SKM-1 treated with dmso at 0.1 percent for 144 hours (cell line): ENCODE measurements around the gene PDZD2.
"Not testable (repeated sequence)": the region's sequence is repeated elsewhere in the genome, so short reads cannot be mapped to it uniquely, and the experiment has no call there.

Experiments used
- DNase-seq: peaks from one replicate; lab custom pipeline; 2025; ENCODE audit not compliant: unreplicated experiment; lab: John Stamatoyannopoulos, UW

The PDZD2 gene

GRCh38 chr5:32027717-32028458 is 389.0 kb downstream of the PDZD2 start:
- DNase-seq = peak; percentile 84

- DNase-seq = no peak
Observed at GRCh38 chr5:32029261-32029660, 390.3 kb downstream of the PDZD2 start.

GRCh38 chr5:32029781-32030180 is 390.9 kb downstream of the PDZD2 start:
- DNase-seq = no peak

GRCh38 chr5:32030222-32030621 is 391.3 kb downstream of the PDZD2 start:
- DNase-seq = no peak

- no peak for DNase-seq
Observed at GRCh38 chr5:32030686-32031085, 391.8 kb downstream of the PDZD2 start.

GRCh38 chr5:32031089-32031488 is 392.2 kb downstream of the PDZD2 start:
- no peak for DNase-seq

- DNase-seq = no peak
Observed at GRCh38 chr5:32038523-32038922, 399.6 kb downstream of the PDZD2 start.

- not testable (repeated sequence) for DNase-seq
Observed at GRCh38 chr5:32039133-32039532, 400.2 kb downstream of the PDZD2 start.

GRCh38 chr5:32039601-32040000 is 400.7 kb downstream of the PDZD2 start:
- DNase-seq = not testable (repeated sequence)

- DNase-seq = not testable (repeated sequence)
Observed at GRCh38 chr5:32040181-32040695, 401.3 kb downstream of the PDZD2 start.

- DNase-seq = peak; percentile 58
Observed at GRCh38 chr5:32042551-32042961, 403.6 kb downstream of the PDZD2 start.

- DNase-seq = no peak
Observed at GRCh38 chr5:32043105-32043504, 404.2 kb downstream of the PDZD2 start.

- DNase-seq = no peak
Observed at GRCh38 chr5:32044434-32044833, 405.5 kb downstream of the PDZD2 start.

- no peak for DNase-seq
Observed at GRCh38 chr5:32044939-32045338, 406.0 kb downstream of the PDZD2 start.

- no peak for DNase-seq
Observed at GRCh38 chr5:32047056-32047455, 408.1 kb downstream of the PDZD2 start.

GRCh38 chr5:32051796-32052195 is 412.9 kb downstream of the PDZD2 start:
- no peak for DNase-seq

- no peak for DNase-seq
Observed at GRCh38 chr5:32055891-32056866, 417.2 kb downstream of the PDZD2 start.

- no peak for DNase-seq
Observed at GRCh38 chr5:32057187-32058096, 418.5 kb downstream of the PDZD2 start.

- DNase-seq = no peak
Observed at GRCh38 chr5:32058101-32058500, 419.2 kb downstream of the PDZD2 start.

- DNase-seq = no peak
Observed at GRCh38 chr5:32058997-32059396, 420.1 kb downstream of the PDZD2 start.
